K562 (cell line): ENCODE results near the gene GRAMD4. TPM values are rescaled to one million over a fixed set of nuclear protein-coding genes. Genes with fewer than 3 reads are reported as not detected.

Experiments
- ATAC-seq: fragments of 200-7000 bp; cut with Tn5 transposase; 3 replicates; pipeline ENCODE4 v1.9.1; 2020; ENCODE audit warnings: moderate library complexity
- BruUV-seq: library from RNA; stranded (reverse); fragments of 400-500 nt; replicated peaks from 2 replicates; lab custom pipeline; 2021; lab: Mats Ljungman, UMichigan
- CTCF ChIA-PET: fragments of 300-600 bp; formaldehyde crosslinking; extraction: SDS; loops from one replicate; lab custom pipeline; 2021; ENCODE audit warnings: low intra/inter-chr PET ratio; lab: Yijun Ruan, JAX
- POLR2A ChIA-PET: fragments of 300-600, 350-650 bp; sonication (Branson Sonifier 250); formaldehyde crosslinking; extraction: SDS; loops from one replicate; lab custom pipeline; 2021; ENCODE audit warnings: antibody characterized with exemption, inconsistent platforms; lab: Yijun Ruan, JAX
- DNase-seq, 4 experiments: peaks; one replicate each; pipeline versions ENCODE4 v3.0.0 to v3.0.0-alpha.2; 2011 to 2018; ENCODE audit warnings: low spot score in 3 of 4, mixed read lengths in 3 of 4; ENCODE audit errors: extremely low read depth in 1 of 4
- FAIRE-seq: peaks from 2 replicates; lab custom pipeline; 2011; peaks lifted over from hg19 to GRCh38; lab: Jason Lieb, UNC
- H2AFZ ChIP-seq: 2 replicates; pipeline ENCODE4 v1.6.0; 2011; ENCODE audit warnings: low read depth, low read length, control low read depth, inconsistent platforms
- H3K27ac ChIP-seq: fragments of 200-600 bp; 3 replicates; pipeline ENCODE4 v1.8.0; 2011; ENCODE audit warnings: low read depth, mild to moderate bottlenecking, control low read depth, inconsistent platforms, low read length, moderate library complexity, mixed read lengths; ENCODE audit errors: extremely low read depth
- H3K27me3 ChIP-seq, 2 experiments: fragments of 300-600 bp in 1 of 2; 2 replicates in 1 of 2; 3 replicates in 1 of 2; pipeline versions ENCODE4 v1.6.0 to v1.8.0; 2011; ENCODE audit warnings: inconsistent platforms in 2 of 2, low read length in 2 of 2, mild to moderate bottlenecking in 1 of 2, mixed read lengths in 1 of 2, moderate library complexity in 1 of 2; ENCODE audit not compliant: control insufficient read depth in 2 of 2, insufficient read depth in 2 of 2
- H3K36me3 ChIP-seq: fragments of 300-600 bp; 3 replicates; pipeline ENCODE4 v1.8.0; 2011; ENCODE audit warnings: mild to moderate bottlenecking, low read length, inconsistent platforms; ENCODE audit not compliant: control insufficient read depth, insufficient read depth
- H3K4me1 ChIP-seq, 2 experiments: fragments of 200-600 bp in 1 of 2; replicated peaks in 1 of 2; 2 replicates in 1 of 2; 3 replicates in 1 of 2; pipeline versions ENCODE4 v1.5.1 to v1.8.0; 2011; ENCODE audit warnings: inconsistent platforms in 2 of 2, low read length in 2 of 2, mild to moderate bottlenecking in 1 of 2, mixed read lengths in 1 of 2, moderate library complexity in 1 of 2; ENCODE audit not compliant: control insufficient read depth in 2 of 2, insufficient read depth in 2 of 2
- H3K4me2 ChIP-seq: 2 replicates; pipeline ENCODE4 v1.6.1; 2011; ENCODE audit warnings: low read length, control low read depth, inconsistent platforms, mixed read lengths; ENCODE audit not compliant: insufficient read depth
- H3K4me3 ChIP-seq: fragments of 200-600 bp; sonication (generic), shearing (Covaris generic); 2 replicates; pipeline ENCODE4 v1.5.1; 2016; ENCODE audit warnings: control low read depth, inconsistent platforms
- H3K79me2 ChIP-seq: fragments of 200-600 bp; 3 replicates; pipeline ENCODE4 v1.8.0; 2011; ENCODE audit warnings: low read length, inconsistent platforms; ENCODE audit not compliant: control insufficient read depth, insufficient read depth
- H3K9ac ChIP-seq, 2 experiments: 2 replicates each; pipeline versions ENCODE4 v1.6.0 to v1.6.1; 2011; ENCODE audit warnings: low read depth in 2 of 2, low read length in 2 of 2, control low read depth in 1 of 2, inconsistent platforms in 1 of 2, mild to moderate bottlenecking in 1 of 2, mixed read lengths in 1 of 2; ENCODE audit not compliant: insufficient read depth in 1 of 2
- H3K9me1 ChIP-seq: one replicate; pipeline ENCODE4 v1.6.0; 2011; ENCODE audit warnings: inconsistent platforms, mild to moderate bottlenecking, low read length, moderate library complexity; ENCODE audit not compliant: control insufficient read depth, insufficient read depth
- H3K9me3 ChIP-seq: replicated peaks from 2 replicates; pipeline ENCODE4 v1.5.1; 2011; ENCODE audit warnings: low read depth, low read length, inconsistent platforms; ENCODE audit not compliant: control insufficient read depth, insufficient read depth
- H4K20me1 ChIP-seq: replicated peaks from 2 replicates; pipeline ENCODE4 v1.6.1; 2011; ENCODE audit warnings: low read length, inconsistent platforms, mixed read lengths; ENCODE audit not compliant: control insufficient read depth, insufficient read depth
- BDP1 ChIP-seq: IDR thresholded peaks from 3 replicates; pipeline ENCODE4 v1.6.1; 2011; ENCODE audit not compliant: insufficient read length, insufficient read depth
- CBFA2T2 ChIP-seq: fragments of 450-650 bp; conservative IDR thresholded peaks from 2 replicates; pipeline ENCODE4 v1.6.1; 2017; ENCODE audit warnings: mild to moderate bottlenecking
- CBFA2T3 ChIP-seq: fragments of 450-650 bp; IDR thresholded peaks from 2 replicates; pipeline ENCODE4 v1.6.1; 2017
- KLF16 ChIP-seq: IDR thresholded peaks from 2 replicates; pipeline ENCODE4 v1.6.1; 2016; ENCODE audit warnings: antibody characterized with exemption
- POLR2G ChIP-seq: fragments of 200-400 bp; formaldehyde crosslinking; IDR thresholded peaks from 2 replicates; pipeline ENCODE4 v1.6.1; 2017; ENCODE audit warnings: low read depth, mild to moderate bottlenecking, antibody characterized with exemption, low read length, moderate library complexity
- WGBS: fragments of 100-300 bp; shearing (Covaris generic); methylation state at CpG from one replicate; pipeline ENCODE4 v1.1.6; 2016; ENCODE audit warnings: low coverage, mixed read lengths; ENCODE audit not compliant: insufficient coverage; ENCODE audit errors: missing lambda C conversion rate; 5-methylcytosine and 5-hydroxymethylcytosine counted together
- in situ Hi-C: fragments of 300-500 bp; cut with MboI; formaldehyde crosslinking; loops from 4 replicates; pipeline ENCODE4 v1.15.0; 2018; ENCODE audit warnings: inconsistent platforms, mixed read lengths
- intact Hi-C: fragments of 100-400 bp; cut with micrococcal nuclease; formaldehyde crosslinking; loops from 2 replicates; pipeline ENCODE4 v1.14.2; 2022
- polyA plus RNA-seq, 8 experiments: library from polyadenylated mRNA; depleted of rRNA in 4 of 8; stranded (reverse) in 5 of 8; unstranded in 3 of 8; fragments of >200 nt; fragmentation: Nextera tagmentation in 2 of 8; fragmentation: Illumina TruSeq in 1 of 8; extraction: Ambion mirVana in 2 of 8; extraction: Trizol in 1 of 8; gene quantifications; 2 replicates each; pipeline versions ENCODE4 v1.2.1 to v1.2.3, GENCODE V29; 2011 to 2014; ENCODE audit warnings: inconsistent platforms in 1 of 8, missing spikeins in 1 of 8
- total RNA-seq, 7 experiments: library from RNA; depleted of rRNA in 6 of 7; stranded (reverse); fragments of >200 nt in 6 of 7; fragmentation: Illumina TruSeq in 2 of 7; extraction: Trizol in 2 of 7; gene quantifications; 2 replicates each; pipeline versions ENCODE4 v1.2.1 to v1.2.3, GENCODE V29; 2011 to 2021; ENCODE audit warnings: low replicate concordance in 1 of 7

Gene GRAMD4
- total and polyA plus RNA-seq, 9 of the 15 experiments (the other 6 are each of a cell fraction or from before 2014, with no cell fraction given) = 0.18 to 44.8 (median 18.6) TPM

DNA sequence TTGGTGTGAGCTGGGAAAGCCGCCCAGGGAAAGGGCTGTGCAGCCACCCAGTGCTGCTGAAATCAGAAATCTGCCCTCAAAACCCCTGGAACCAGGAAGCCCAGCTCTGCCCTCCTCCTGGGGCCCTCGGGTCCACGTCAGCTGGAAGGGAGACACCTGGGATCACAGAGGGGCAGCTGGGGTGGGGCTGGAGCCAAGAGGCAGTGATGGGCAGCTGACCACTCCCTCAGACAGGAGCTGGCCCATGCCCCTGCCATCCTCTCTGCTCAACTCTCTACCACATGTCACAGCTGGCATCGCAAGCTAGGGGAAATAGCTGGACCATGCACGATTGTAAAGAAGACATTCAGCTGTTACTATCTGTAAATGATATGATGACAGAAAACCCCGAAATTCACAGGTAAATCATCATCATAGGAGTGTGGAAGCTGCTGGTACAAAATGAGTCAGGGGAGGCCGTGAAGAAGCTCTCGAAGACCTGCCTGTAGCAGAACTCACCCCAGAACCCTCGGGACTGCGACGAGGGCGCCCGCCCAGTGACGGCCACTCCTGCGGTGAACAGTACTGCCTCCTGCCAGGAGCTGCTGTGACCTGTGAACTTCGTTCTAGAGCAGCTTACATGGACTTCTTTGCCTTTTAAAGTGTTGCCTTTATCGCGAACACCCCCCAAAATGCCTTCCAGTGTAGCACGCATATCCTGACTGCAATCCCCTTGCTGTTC lies 62.0 kb downstream of the GRAMD4 start:
- Histone ChIP-seq H4K20me1 (no peaks in the 10 kb centered on the region), H3K79me2 (no peaks in the 10 kb centered on the region), H3K4me2 (no peak overlapping the region), H3K9ac (no peak overlapping the region), H3K9me3 (no peaks in the 10 kb centered on the region), H3K4me1 (peaks cover 0 to 8% of the 10 kb centered on the region in 2 experiments; a peak in 2 of 5 replicates), H3K27me3 (no peaks in the 10 kb centered on the region), H3K36me3 (peaks cover 10% of the 10 kb centered on the region; the same call in 1 of the 3 replicates), H2AFZ (no peak overlapping the region), H3K9me1 (no peaks in the 10 kb centered on the region), H3K4me3 (no peak overlapping the region), H3K27ac (no peak overlapping the region)
- intact Hi-C loops = loop anchor here (10.0 kb wide), 1 partner anchor 117 kb away; no protein-coding TSS in a partner anchor
- 83% methylated on average over 10 of the region's 19 CpGs for WGBS
- ChIA-PET CTCF (no interaction called here), POLR2A (interaction anchor here (0.5 to 0.6 kb wide), 3 partner anchors 16 to 121 kb away, joined by 3 read pairs; partner anchors contain the start of gene TBC1D22A)
- DNase-seq (no peak), ATAC-seq (no peak), FAIRE-seq (no peak)
- in situ Hi-C loops = no loop called here
- peak; percentile 39; the same call in 1 of the 2 replicates for TF ChIP-seq POLR2G
- no peak for TF ChIP-seq KLF16
- no TSS peak for BruUV-seq

- TF ChIP-seq CBFA2T2 (0 out of 2 replicates have a peak, but pooled peaks have one; percentile 12), BDP1 (no peak), CBFA2T3 (peak; percentile 38)
- no peaks in the 10 kb centered on the region for H3K27me3 ChIP-seq
- ATAC-seq (no peak), FAIRE-seq (no peak), DNase-seq (no peak)
- H3K4me1 ChIP-seq = peaks cover 0 to 7% of the 10 kb centered on the region in 2 experiments; a peak in 2 of 5 replicates
- H3K4me3 ChIP-seq = no peak overlapping the region
- H3K9ac ChIP-seq = no peak overlapping the region
- 44% methylated on average over 9 of the region's 10 CpGs for WGBS
- in situ Hi-C loops (no loop called here), intact Hi-C loops (loop anchor here (10.0 kb wide), 1 partner anchor 120 kb away; no protein-coding TSS in a partner anchor)
- H3K36me3 ChIP-seq = peaks cover 8% of the 10 kb centered on the region; the same call in 1 of the 3 replicates
- H3K4me2 ChIP-seq = no peak overlapping the region
- no peaks in the 10 kb centered on the region for H3K9me1 ChIP-seq
- ChIA-PET POLR2A (no interaction called here), CTCF (no interaction called here)
- TSS peak; percentile 42 for BruUV-seq
- H3K27ac ChIP-seq = no peak overlapping the region
- no peaks in the 10 kb centered on the region for H3K79me2 ChIP-seq
- H2AFZ ChIP-seq = no peak overlapping the region
- no peaks in the 10 kb centered on the region for H3K9me3 ChIP-seq
- H4K20me1 ChIP-seq = no peaks in the 10 kb centered on the region
Measured at GRCh38 chr22:46684706-46685105, 64.5 kb downstream of the GRAMD4 start.
